Esophagus squamous epithelium (tissue), 5 donors: ENCODE data around the gene TESMIN. TPM values are rescaled to one million over a fixed set of nuclear protein-coding genes. Genes with fewer than 3 reads are reported as not detected.

ENCODE experiments used
- DNase-seq: peaks from one replicate; lab custom pipeline; 2025; lab: John Stamatoyannopoulos, UW
- H3K27ac ChIP-seq, 4 donors: fragments of 200-600 bp; sonication (generic); one replicate each; pipeline ENCODE4 v1.5.1; 2016 to 2019; ENCODE audit warnings: mild to moderate bottlenecking in 1 of 4
- H3K27me3 ChIP-seq, 4 donors: fragments of 200-600 bp; sonication (generic); 1 replicate in 3 of 4; 2 replicates in 1 of 4; pipeline versions ENCODE4 v1.5.1 to v1.6.0; 2017 to 2021; ENCODE audit warnings: antibody characterized with exemption in 1 of 4
- H3K36me3 ChIP-seq, 3 donors: fragments of 200-600 bp; sonication (generic); one replicate each; pipeline ENCODE4 v1.5.1; 2016 to 2019
- H3K4me1 ChIP-seq, 3 donors: fragments of 200-600 bp; sonication (generic); one replicate each; pipeline ENCODE4 v1.5.1; 2017 to 2019
- H3K4me3 ChIP-seq, 4 donors: fragments of 200-600 bp; sonication (generic); 1 replicate in 3 of 4; 2 replicates in 1 of 4; pipeline ENCODE4 v1.5.1; 2016 to 2019; ENCODE audit warnings: mild to moderate bottlenecking in 2 of 4, moderate library complexity in 1 of 4
- H3K9me3 ChIP-seq, 3 donors: fragments of 200-600 bp; sonication (generic); one replicate each; pipeline ENCODE4 v1.5.1; 2016 to 2019
- CTCF ChIP-seq, 6 experiments: fragments of 450-650 bp in 4 of 6; fragments of 200-600 bp in 2 of 6; sonication (generic) in 2 of 6; IDR thresholded peaks; one replicate each; pipeline ENCODE4 v1.5.1; 2016 to 2019; ENCODE audit warnings: antibody characterized with exemption in 6 of 6, mild to moderate bottlenecking in 4 of 6, moderate library complexity in 4 of 6
- POLR2A ChIP-seq, 4 donors: fragments of 450-650 bp; IDR thresholded peaks; one replicate each; pipeline ENCODE4 v1.6.1; 2017; ENCODE audit warnings: antibody characterized with exemption in 4 of 4, mild to moderate bottlenecking in 4 of 4, moderate library complexity in 3 of 4
- WGBS, 2 donors: methylation state at CpG; one replicate each; pipeline ENCODE4 v1.1.5; 2018; 5-methylcytosine and 5-hydroxymethylcytosine counted together
- intact Hi-C: fragments of 100-400 bp; cut with DNase I; formaldehyde crosslinking; loops from one replicate; pipeline ENCODE4 v1.15.0; 2022
- total RNA-seq, 4 donors: library from RNA; depleted of rRNA; stranded (reverse); fragments of >200 nt; gene quantifications; one replicate each; pipeline ENCODE4 v1.1.0, GENCODE V29; 2016
- donor health status: DM: yes; HTN: yes; CAD: no.

The TESMIN gene
- total RNA-seq, 4 donors from 2014 or later, result 3.1 to 5.3 (median 4.4) TPM

- H3K36me3 ChIP-seq, result no peaks in the 10 kb centered on the region
- intact Hi-C loops, result no loop called here
- peaks cover 0 to 8% (median 0%) of the 10 kb centered on the region in 3 donors for H3K4me1 ChIP-seq
- no peak for DNase-seq
- no peak overlapping the region for H3K27ac ChIP-seq
- WGBS, 2 donors, result 41 to 66% methylated on average over 5 to 9 of the region's 11 CpGs
- no peak overlapping the region for H3K4me3 ChIP-seq
- peaks cover 0 to 42% (median 0%) of the 10 kb centered on the region in 4 donors for H3K27me3 ChIP-seq
- TF ChIP-seq CTCF (IDR thresholded peaks at IDR 0.05) (no peak), POLR2A (IDR thresholded peaks at IDR 0.05) (no peak)
- H3K9me3 ChIP-seq, result peaks cover 0 to 9% (median 6%) of the 10 kb centered on the region in 3 donors
These were observed 77.3 kb downstream of the TESMIN start for GRCh38 chr11:68673991-68674390.

GRCh38 chr11:68673306-68673945 is 77.9 kb downstream of the TESMIN start:
- H3K9me3 ChIP-seq, result peaks cover 0 to 9% (median 6%) of the 10 kb centered on the region in 3 donors
- intact Hi-C loops, result no loop called here
- H3K27me3 ChIP-seq, result peaks cover 0 to 42% (median 0%) of the 10 kb centered on the region in 4 donors
- TF ChIP-seq POLR2A (IDR thresholded peaks at IDR 0.05) (no peak), CTCF (IDR thresholded peaks at IDR 0.05) (no peak)
- DNase-seq, result no peak
- H3K36me3 ChIP-seq, result no peaks in the 10 kb centered on the region
- peaks cover 0 to 8% (median 0%) of the 10 kb centered on the region in 3 donors for H3K4me1 ChIP-seq
- WGBS, 2 donors, result 72 to 91% methylated on average over 6 of the region's 6 CpGs
- no peak overlapping the region for H3K4me3 ChIP-seq
- H3K27ac ChIP-seq, result no peak overlapping the region

- no peak overlapping the region for H3K27ac ChIP-seq
- H3K4me1 ChIP-seq, result no peaks in the 10 kb centered on the region
- peaks cover 0 to 41% (median 0%) of the 10 kb centered on the region in 4 donors for H3K27me3 ChIP-seq
- H3K36me3 ChIP-seq, result no peaks in the 10 kb centered on the region
- H3K4me3 ChIP-seq, result no peak overlapping the region
- DNase-seq, result no peak
- TF ChIP-seq CTCF (IDR thresholded peaks at IDR 0.05) (no peak), POLR2A (IDR thresholded peaks at IDR 0.05) (no peak)
- peaks cover 0 to 9% (median 6%) of the 10 kb centered on the region in 3 donors for H3K9me3 ChIP-seq
- intact Hi-C loops, result no loop called here
- 67 to 91% methylated on average over 6 to 9 of the region's 33 CpGs for WGBS, 2 donors
These were observed 80.9 kb downstream of the TESMIN start for GRCh38 chr11:68670208-68670992.

- no peak for DNase-seq
- Histone ChIP-seq H3K27me3 (peaks cover 0 to 42% (median 0%) of the 10 kb centered on the region in 4 donors), H3K4me1 (no peaks in the 10 kb centered on the region), H3K9me3 (peaks cover 0 to 9% (median 6%) of the 10 kb centered on the region in 3 donors), H3K4me3 (no peak overlapping the region), H3K36me3 (no peaks in the 10 kb centered on the region), H3K27ac (no peak overlapping the region)
- WGBS, 2 donors, result 20 to 84% methylated on average over 1 to 8 of the region's 27 CpGs
- intact Hi-C loops, result no loop called here
- no peak for TF ChIP-seq POLR2A (IDR thresholded peaks at IDR 0.05)
- TF ChIP-seq CTCF (IDR thresholded peaks at IDR 0.05), result no peak
These were observed 81.8 kb downstream of the TESMIN start for GRCh38 chr11:68669301-68670090.
